GM19238 (cell line): ENCODE measurements around the gene RALGAPB.

Experiments used
- DNase-seq: peaks from one replicate; pipeline ENCODE4 v3.0.0; 2011; ENCODE audit warnings: low spot score; ENCODE audit not compliant: insufficient read length

RALGAPB gene

DNA sequence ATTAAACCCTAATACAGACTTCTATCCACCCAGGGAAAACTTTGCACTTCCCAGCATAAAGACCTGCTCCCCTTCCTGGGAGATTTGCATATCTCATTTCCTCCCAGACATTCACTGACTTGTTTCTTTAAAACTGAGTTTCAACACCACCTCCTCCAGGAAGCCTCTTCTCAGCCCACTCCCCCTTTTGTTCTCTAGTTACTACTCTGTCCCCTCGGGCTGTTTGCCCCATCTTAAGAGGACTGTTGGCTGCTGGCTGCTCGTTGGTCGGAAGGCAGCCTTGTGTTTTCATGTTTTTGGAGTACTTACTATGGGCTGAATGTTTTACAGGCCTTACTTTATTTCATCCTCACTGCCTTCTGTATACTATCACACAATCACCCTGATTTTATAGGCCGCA lies 135.5 kb downstream of the RALGAPB start:
- DNase-seq = no peak

DNA sequence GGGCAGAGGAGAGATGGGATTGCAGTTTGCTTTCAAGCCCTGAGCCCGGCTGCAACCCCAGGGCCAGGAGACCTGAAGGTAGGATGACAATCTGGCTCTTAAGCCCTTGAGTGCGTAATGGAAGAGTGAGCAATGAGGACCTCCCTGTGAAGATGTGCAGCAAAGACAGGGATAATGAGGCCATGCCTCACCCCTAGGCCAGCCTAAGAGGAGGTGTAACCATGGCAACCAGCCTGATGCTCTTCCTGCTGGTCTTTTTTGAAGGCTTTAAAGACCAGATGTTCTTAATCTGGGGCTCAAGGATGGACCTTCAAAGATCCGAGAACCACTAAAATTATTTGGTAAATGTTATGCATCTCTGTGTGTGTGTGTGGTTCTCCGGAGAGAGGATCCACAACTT lies 137.2 kb downstream of the RALGAPB start:
- DNase-seq = no peak

DNA sequence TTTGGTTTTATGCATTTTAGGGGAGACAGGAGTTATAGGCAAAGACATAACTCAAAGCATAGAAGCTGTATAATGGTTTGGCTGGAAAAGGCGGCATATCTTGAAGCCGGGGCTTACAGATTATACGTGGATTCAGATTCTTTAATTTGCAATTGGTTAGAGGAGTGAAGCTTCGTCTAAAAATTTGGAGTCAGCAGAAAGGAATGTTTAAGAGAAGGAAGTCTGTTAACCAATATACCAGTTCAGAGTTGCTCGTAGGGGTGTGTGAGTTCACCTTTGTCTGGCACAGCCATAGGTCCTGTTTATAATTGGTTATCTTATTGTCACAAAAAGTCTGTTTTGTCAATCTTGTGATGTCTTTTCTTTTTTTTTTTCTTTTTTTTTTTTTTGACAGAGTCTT lies 137.9 kb downstream of the RALGAPB start:
- no peak for DNase-seq

DNA sequence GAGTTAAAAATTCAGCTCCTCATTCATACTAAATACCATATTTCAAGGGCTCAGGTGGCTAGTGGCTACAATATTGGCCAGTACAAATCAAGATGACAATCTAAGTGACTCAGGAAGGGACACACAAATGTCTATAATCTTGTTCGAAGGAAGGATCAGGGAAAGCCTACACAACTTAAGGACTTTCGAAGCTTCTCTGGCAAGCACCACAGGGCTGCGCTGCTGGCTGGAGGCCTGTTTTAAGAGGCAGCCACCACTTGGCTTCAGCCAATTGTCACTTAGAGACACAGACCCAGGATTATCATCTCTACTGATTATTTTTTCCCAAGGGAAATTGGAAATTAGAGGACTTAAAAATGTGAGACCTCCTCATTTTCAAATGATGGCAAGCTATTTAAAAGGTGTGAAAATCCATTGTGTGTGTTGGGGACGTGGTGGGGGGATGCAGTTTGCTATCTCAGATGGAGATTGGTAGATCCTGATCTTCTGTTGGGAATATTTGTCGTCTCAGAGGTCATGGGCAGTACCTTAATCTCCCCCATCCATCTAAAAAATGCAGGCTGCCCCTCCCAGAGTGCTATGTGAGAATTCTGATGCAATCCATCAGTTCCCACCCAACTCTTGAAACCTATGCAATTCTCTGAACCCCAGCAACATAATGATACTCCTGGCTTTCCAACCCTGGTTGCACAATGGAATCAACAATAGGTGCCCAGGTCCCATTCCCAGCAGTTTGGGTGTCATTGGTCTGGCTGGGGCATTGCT lies 140.3 kb downstream of the RALGAPB start:
- no peak for DNase-seq

DNA sequence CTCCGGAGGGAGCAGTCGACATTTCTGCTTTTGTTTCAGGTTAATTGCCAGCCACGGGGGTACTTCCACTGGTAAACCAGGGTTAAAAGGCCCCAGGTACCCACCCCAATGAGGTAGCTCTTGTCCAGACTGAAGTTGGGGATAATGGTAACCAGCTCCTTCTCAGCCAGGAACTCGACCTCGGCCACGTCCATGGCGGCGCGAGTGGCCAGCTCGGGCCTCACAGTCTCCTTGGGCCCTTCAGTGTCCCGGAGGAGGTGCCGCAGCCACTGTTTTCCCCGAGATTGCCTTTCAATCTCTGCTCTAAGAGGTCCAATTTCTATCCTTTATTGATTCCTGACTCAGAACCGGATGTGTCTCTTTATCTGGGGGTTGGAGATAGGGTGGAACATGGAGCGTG lies 142.6 kb downstream of the RALGAPB start:
- DNase-seq = no peak

DNA sequence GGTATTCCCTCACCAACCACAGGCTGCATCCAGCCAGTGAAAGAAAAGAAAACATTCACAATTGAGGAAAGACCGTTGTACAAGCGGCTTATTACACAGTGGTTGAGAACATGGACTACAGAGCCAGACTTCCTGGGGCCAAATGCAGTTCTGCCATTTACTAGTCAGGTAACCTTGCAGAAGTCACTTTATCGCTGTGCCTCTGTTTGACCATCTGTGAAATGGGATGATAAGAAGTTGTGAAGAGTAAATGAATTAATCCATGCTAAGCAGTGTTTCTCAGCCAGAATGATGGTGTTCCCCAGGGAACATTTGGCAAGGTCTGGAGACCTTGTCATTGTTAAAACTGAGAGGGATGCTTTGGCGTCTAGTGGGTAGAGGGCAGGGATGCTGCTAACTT lies 143.8 kb downstream of the RALGAPB start:
- no peak for DNase-seq

DNA sequence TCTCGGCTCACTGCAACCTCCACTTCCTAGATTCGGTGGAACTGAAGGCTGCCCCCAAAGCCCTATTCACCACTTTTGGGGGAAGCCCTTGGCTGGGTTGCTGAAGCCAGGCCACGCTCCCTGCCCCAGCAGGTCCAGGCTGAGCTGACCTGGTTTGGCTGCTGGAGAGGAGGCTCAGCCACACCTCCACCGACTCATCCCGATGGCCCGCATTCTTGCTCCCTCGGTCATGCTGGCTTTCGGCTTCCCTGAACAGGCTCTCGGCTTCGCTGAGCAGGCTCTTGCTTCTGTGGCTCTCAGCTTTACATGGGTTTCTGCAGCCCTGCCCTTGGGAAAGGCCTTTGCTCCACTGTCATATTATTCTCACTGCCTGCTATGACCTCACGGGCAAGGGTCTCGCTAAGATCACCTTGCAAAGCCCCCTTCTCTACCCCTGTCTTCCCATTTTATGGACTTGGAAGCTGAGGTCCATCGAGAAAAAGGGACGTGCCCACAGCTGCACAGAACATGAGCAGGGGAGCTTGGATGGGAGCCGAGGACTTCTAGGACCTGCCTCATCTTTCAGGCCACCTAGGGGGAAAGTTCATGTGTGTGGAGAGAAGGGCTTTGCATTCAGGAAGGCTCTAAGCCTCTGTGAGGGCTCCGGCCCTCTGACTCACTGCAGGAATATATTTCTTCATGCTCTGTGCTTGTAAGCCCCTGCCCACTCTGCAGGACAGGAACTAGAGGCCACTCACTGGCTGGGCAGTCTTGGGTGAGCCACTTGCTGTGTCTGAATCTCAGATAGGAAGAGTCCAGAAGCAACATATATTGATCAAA lies 144.6 kb downstream of the RALGAPB start:
- DNase-seq = no peak

DNA sequence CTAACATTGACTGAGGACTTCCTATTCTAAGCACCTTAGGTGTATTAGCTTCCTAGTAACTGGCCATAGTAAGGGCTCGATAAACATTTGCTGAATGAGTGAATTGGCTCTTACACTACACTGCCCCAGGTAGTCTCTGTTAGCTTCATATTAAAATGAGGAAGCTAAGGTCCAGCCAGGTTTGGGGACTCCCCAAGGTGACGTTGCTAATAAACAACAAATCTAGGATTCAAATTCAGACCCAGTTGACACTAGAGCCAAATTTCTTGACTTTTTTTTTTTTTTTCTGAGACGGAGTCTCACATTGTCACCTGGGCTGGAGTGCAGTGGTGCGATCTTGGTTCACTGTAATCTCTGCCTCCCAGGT lies 145.2 kb downstream of the RALGAPB start:
- DNase-seq = no peak

DNA sequence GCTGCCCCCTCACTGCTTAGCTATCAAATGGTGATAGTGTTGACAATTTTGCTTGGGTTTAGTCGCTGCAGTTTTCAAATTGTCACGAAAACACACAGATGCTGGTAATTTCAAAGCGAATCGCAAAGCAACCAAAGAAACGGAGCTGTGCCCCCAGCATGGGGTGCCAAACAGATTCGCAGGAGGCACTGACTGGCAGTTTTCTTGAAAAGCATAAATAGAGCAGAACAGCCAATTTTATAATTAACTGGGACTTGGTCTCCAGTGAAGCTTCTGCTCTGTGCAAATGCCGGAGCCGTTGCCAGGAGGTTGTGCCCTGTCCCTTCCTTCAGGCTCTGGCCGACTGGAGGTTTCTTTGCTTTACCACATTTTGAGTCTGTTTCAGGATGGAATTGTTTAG lies 147.8 kb downstream of the RALGAPB start:
- no peak for DNase-seq

DNA sequence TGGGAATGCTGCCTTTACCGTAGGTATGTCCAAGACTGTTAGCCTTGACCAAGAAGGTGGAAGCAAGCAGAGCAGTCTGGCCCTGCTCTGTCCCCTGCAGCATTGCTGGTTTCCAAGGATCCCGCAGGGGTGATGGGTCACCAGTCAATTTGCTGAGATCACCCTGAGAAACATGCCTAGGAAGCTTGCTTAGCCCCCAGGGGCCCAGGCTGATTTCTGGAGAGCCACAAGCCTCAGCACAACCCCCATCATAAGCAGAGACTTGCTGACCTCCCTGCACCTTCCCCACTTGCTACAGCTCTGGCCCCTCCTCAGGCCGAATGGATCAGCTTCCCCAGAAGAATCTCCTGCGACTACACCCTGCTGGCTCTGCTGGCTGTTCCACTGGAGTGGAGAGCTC lies 150.4 kb downstream of the RALGAPB start:
- DNase-seq = no peak

DNA sequence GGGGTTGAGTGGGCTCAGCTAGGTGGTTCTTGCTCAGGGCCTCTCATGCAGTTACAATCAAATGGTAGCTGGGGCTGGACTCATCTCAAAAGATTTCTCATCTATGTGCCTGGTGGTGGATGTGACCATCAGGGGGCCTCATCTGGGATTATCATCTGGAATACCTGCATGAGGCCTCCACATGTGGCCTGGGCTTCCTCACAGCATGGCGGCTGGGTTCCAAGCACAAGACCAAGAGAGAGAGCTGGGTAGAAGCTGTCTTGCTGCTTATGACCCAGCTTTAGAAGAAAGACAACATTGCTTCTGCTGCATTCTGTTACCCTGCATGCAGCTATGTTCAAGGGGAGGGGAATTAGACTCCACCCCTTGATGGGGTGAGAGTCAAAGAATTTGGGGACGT lies 151.4 kb downstream of the RALGAPB start:
- no peak for DNase-seq

DNA sequence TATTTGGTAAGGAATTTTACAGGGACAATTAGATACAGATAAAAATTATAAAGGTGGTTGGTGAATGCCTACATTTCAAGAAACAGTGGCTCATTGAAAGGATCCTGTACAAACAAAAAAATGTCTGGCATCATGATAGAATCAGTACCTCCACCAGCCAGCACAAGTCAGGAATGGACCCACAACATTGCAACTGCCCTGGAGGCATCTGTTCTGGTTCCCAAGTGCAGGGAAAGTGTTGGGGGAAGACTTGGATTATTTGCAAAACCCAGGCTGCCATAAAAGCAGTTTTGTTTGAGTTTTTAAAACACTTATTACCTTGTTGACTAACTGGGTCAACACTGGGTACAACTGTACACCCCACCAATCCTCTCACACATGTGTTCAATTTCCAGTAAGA lies 153.3 kb downstream of the RALGAPB start:
- DNase-seq = no peak

DNA sequence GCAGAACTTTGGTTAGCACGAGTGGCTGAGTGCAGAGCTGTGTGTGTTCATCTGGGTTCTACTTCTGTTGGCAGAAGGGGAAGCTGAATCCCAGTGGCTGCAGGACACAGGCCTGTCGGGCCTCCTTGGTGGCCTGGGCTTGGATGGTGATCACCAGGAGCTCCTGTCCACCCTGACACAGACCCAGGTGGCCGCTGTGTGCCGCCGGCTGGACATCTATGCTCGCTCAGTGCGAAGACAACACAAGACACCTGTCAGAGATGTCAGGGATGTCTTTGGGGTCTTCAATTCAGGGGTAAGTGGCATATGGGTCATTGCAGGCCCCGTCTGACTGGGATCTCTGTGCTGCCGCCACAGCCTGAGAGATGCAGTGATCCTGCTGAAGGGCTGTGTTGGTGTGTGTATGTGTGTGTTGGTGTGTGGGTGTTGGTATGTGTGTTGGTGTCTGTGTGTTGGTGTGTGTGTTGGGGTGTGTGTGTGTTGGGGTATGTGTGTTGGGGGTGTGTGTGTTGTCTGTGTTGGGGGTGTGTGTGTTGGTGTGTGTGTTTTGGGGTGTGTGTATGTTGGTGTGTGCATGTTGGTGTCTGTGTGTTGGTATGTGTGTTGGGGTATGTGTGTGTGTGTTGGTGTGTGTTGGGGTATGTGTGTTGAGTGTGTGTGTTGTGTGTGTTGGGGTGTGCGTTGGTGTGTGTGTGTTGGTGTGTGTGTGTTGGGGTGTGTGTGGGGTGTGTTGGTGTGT lies 154.4 kb downstream of the RALGAPB start:
- DNase-seq = no peak
